22Rv1 (cell line): Measurements from ENCODE around the gene DUSP9.

Source experiments
- H3K27ac ChIP-seq: fragments of 450-650 bp; 2 replicates; pipeline ENCODE4 v1.5.1; 2017
- CTCF ChIP-seq: fragments of 450-650 bp; IDR thresholded peaks from 2 replicates; pipeline ENCODE4 v1.5.1; 2017; ENCODE audit warnings: mild to moderate bottlenecking
- ZFX ChIP-seq: fragments of 450-650 bp; IDR thresholded peaks from 2 replicates; pipeline ENCODE4 v1.6.1; 2017; ENCODE audit warnings: antibody characterized with exemption, borderline replicate concordance

The DUSP9 gene

GRCh38 chrX:153657161-153657560 is 10.2 kb downstream of the DUSP9 start:
- H3K27ac ChIP-seq: no peak overlapping the region
- no peak for TF ChIP-seq ZFX
- TF ChIP-seq CTCF: no peak

- TF ChIP-seq ZFX (no peak), CTCF (no peak)
- no peak overlapping the region for H3K27ac ChIP-seq
Measured at GRCh38 chrX:153659268-153659667, 12.3 kb downstream of the DUSP9 start.

- TF ChIP-seq ZFX (no peak), CTCF (peak; percentile 65)
- no peak overlapping the region for H3K27ac ChIP-seq
Measured at GRCh38 chrX:153662266-153662665, 15.3 kb downstream of the DUSP9 start.

GRCh38 chrX:153665726-153666306 is 18.8 kb downstream of the DUSP9 start:
- TF ChIP-seq CTCF (no peak), ZFX (no peak)
- H3K27ac ChIP-seq: no peak overlapping the region

- H3K27ac ChIP-seq: no peak overlapping the region
- TF ChIP-seq ZFX: no peak
- no peak for TF ChIP-seq CTCF
Measured at GRCh38 chrX:153667281-153667955, 20.4 kb downstream of the DUSP9 start.

GRCh38 chrX:153667956-153668396 is 21.0 kb downstream of the DUSP9 start:
- TF ChIP-seq CTCF (peak; percentile 74), ZFX (no peak)
- no peak overlapping the region for H3K27ac ChIP-seq

- no peak overlapping the region for H3K27ac ChIP-seq
- no peak for TF ChIP-seq CTCF
- TF ChIP-seq ZFX: no peak
Measured at GRCh38 chrX:153668423-153669173, 21.6 kb downstream of the DUSP9 start.
